ENCODE results near the gene SMYD2. TPM values are rescaled to one million over a fixed set of nuclear protein-coding genes. Genes with fewer than 3 reads are reported as not detected.

SMYD2 gene
- total RNA-seq, 2 experiments from 2014 or later: 17.1 to 17.6 TPM

DNA sequence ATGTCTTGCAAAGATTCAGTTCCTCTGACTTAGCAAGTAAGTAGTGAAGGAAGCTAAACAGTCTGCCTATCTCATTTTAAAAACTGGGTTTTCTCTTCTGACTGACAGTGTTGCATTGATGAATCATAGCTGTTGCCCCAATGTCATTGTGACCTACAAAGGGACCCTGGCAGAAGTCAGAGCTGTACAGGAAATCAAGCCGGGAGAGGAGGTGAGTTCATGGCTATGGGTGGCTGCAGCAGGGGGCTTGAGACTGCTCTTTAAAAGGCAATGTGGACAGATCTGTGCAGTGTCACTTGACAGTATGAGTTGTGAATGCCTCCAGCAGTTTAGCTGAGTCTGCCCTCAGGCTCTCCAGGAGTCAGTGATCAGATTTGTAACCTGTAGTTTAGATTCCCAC lies 46.6 kb downstream of the SMYD2 start:
- no peak overlapping the region for H3K4me3 ChIP-seq (ENCODE audit: low read length)
- Mint-ChIP-seq H3K36me3 (ENCODE audit: low read depth) (peaks cover 81% of the 10 kb centered on the region), H3K27me3 (no peaks in the 10 kb centered on the region), H3K9me3 (no peaks in the 10 kb centered on the region), H3K4me3 (no peak overlapping the region), H3K27ac (peak overlapping the region; percentile 4), H3K4me1 (ENCODE audit: low read depth) (no peaks in the 10 kb centered on the region)
- no peaks in the 10 kb centered on the region for H3K4me1 ChIP-seq (ENCODE audit: insufficient read depth, low read length)
- CTCF ChIA-PET: interaction anchor here (1.6 to 8.0 kb wide), 4 partner anchors 10 to 67 kb away, joined by 5 to 171 read pairs (median 9); no protein-coding TSS in a partner anchor
- ATAC-seq (ENCODE audit: poor library complexity) (no peak), DNase-seq (no peak)
- no peaks in the 10 kb centered on the region for H3K9me3 ChIP-seq (ENCODE audit: control insufficient read depth in 1 of 2, insufficient read depth in 1 of 2, low read length in 2 of 2)
- POLR2A ChIA-PET: interaction anchor here (0.7 to 2.4 kb wide), 2 partner anchors 41 to 66 kb away, joined by 3 to 13 read pairs; no protein-coding TSS in a partner anchor
- H3K27me3 ChIP-seq (ENCODE audit: control insufficient read depth in 1 of 2, insufficient read depth in 2 of 2, low read length in 2 of 2): no peaks in the 10 kb centered on the region
- no peak for TF ChIP-seq CTCF (IDR thresholded peaks at IDR 0.05)
- no peak overlapping the region for H3K27ac ChIP-seq (ENCODE audit: low read depth in 1 of 2, low read length in 2 of 2)
- H3K36me3 ChIP-seq (ENCODE audit: insufficient read depth, low read length): peaks cover 54% of the 10 kb centered on the region
- intact Hi-C loops (cut with DNase I, micrococcal nuclease): loop anchor here (5.0 kb wide), 3 partner anchors 45 to 950 kb away; partner anchors contain the start of gene SMYD2 (in 1 of the 2)

GRCh38 chr1:214328770-214329469 lies 48.0 kb downstream of the SMYD2 start:
- Mint-ChIP-seq H3K36me3 (ENCODE audit: low read depth) (peaks cover 79% of the 10 kb centered on the region), H3K9me3 (no peaks in the 10 kb centered on the region), H3K27me3 (no peaks in the 10 kb centered on the region), H3K4me3 (no peak overlapping the region), H3K27ac (peak overlapping the region; percentile 53), H3K4me1 (ENCODE audit: low read depth) (no peaks in the 10 kb centered on the region)
- H3K36me3 ChIP-seq (ENCODE audit: insufficient read depth, low read length): peaks cover 56% of the 10 kb centered on the region
- POLR2A ChIA-PET: interaction anchor here (0.6 to 2.4 kb wide), 4 partner anchors 49 to 956 kb away, joined by 3 to 13 read pairs (median 6); partner anchors contain the start of gene SMYD2
- H3K4me1 ChIP-seq (ENCODE audit: insufficient read depth, low read length): no peaks in the 10 kb centered on the region
- H3K4me3 ChIP-seq (ENCODE audit: low read length): no peak overlapping the region
- peak; percentile 66 to 87 (median 72) for DNase-seq
- TF ChIP-seq CTCF (IDR thresholded peaks at IDR 0.05): peak; percentile 83
- intact Hi-C loops (cut with DNase I, micrococcal nuclease): loop anchor here (1.0 to 5.0 kb wide), 9 partner anchors 47 to 1206 kb away; partner anchors contain the start of gene SMYD2 (in 1 of the 2)
- H3K27ac ChIP-seq (ENCODE audit: low read depth in 1 of 2, low read length in 2 of 2): no peak overlapping the region
- no peaks in the 10 kb centered on the region for H3K9me3 ChIP-seq (ENCODE audit: control insufficient read depth in 1 of 2, insufficient read depth in 1 of 2, low read length in 2 of 2)
- CTCF ChIA-PET: interaction anchor here (0.7 to 8.0 kb wide), 18 partner anchors 11 to 874 kb away, joined by 3 to 171 read pairs (median 4); no protein-coding TSS in a partner anchor
- no peaks in the 10 kb centered on the region for H3K27me3 ChIP-seq (ENCODE audit: control insufficient read depth in 1 of 2, insufficient read depth in 2 of 2, low read length in 2 of 2)
- peak; percentile 98 for ATAC-seq (ENCODE audit: poor library complexity)

DNA sequence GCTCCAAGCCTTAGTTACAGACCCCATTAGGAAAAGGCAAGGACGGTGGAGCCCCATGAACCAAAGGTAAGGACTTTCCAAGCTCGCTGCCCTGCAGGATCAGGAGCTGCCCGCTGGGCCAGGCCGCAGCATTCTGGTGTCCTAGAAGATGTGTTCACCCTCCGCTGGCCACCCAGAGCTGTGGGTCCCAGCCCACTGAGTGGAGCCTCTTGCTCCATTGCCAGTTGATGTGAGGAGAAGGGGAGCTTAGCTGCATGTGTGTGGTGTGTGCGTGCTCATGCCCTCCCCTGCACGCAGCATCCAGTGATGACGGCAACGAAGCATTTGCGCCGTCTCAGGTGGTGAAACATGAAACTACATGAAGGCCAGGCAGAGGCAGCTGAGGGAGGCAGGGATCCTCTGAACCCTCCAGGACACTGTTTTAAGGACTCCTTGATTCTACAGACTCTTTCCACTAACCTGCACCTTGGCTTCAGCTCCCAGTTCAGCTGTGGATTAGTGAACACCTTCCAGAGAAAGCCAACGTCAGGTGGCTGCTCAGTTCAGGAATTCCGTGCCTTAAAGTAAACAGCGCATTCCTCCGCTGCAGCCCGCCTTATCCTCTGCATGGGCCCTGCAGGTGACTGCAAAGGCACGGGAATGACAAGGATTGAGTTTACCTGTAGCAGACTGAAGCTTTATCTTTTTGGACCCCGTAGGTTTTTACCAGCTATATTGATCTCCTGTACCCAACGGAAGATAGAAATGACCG lies 48.7 kb downstream of the SMYD2 start:
- TF ChIP-seq CTCF (IDR thresholded peaks at IDR 0.05): no peak
- DNase-seq (peak in 1 of 14 experiments; percentile 12), ATAC-seq (ENCODE audit: poor library complexity) (no peak)
- H3K4me3 ChIP-seq (ENCODE audit: low read length): no peak overlapping the region
- no peaks in the 10 kb centered on the region for H3K4me1 ChIP-seq (ENCODE audit: insufficient read depth, low read length)
- CTCF ChIA-PET: interaction anchor here (1.0 to 8.0 kb wide), 14 partner anchors 11 to 298 kb away, joined by 3 to 171 read pairs (median 4); no protein-coding TSS in a partner anchor
- peaks cover 57% of the 10 kb centered on the region for H3K36me3 ChIP-seq (ENCODE audit: insufficient read depth, low read length)
- no peaks in the 10 kb centered on the region for H3K27me3 ChIP-seq (ENCODE audit: control insufficient read depth in 1 of 2, insufficient read depth in 2 of 2, low read length in 2 of 2)
- H3K36me3 Mint-ChIP-seq (ENCODE audit: low read depth): peaks cover 78% of the 10 kb centered on the region
- no peak overlapping the region for H3K4me3 Mint-ChIP-seq
- POLR2A ChIA-PET: interaction anchor here (2.2 to 2.4 kb wide), 2 partner anchors 49 to 68 kb away, joined by 10 to 13 read pairs; partner anchors contain the start of gene SMYD2
- no peak overlapping the region for H3K27ac ChIP-seq (ENCODE audit: low read depth in 1 of 2, low read length in 2 of 2)
- intact Hi-C loops (cut with DNase I, micrococcal nuclease): loop anchor here (2.0 to 10.0 kb wide), 11 partner anchors 47 to 1207 kb away; partner anchors contain the start of gene SMYD2 (in 1 of the 2)
- H3K9me3 ChIP-seq (ENCODE audit: control insufficient read depth in 1 of 2, insufficient read depth in 1 of 2, low read length in 2 of 2): no peaks in the 10 kb centered on the region
- H3K27ac Mint-ChIP-seq: no peak overlapping the region
- no peaks in the 10 kb centered on the region for H3K9me3 Mint-ChIP-seq
- H3K27me3 Mint-ChIP-seq: no peaks in the 10 kb centered on the region
- no peaks in the 10 kb centered on the region for H3K4me1 Mint-ChIP-seq (ENCODE audit: low read depth)
